Liver (tissue), 9 donors: ENCODE results near the gene EGFLAM. TPM values are rescaled to one million over a fixed set of nuclear protein-coding genes. Genes with fewer than 3 reads are reported as not detected.

Experiments used
- DNase-seq: peaks from one replicate; pipeline ENCODE4 v3.0.0-alpha.2; 2017; ENCODE audit warnings: low spot score
- H3K27ac ChIP-seq, 2 donors: one replicate each; pipeline ENCODE4 v1.7.0; 2013; ENCODE audit warnings: inconsistent platforms in 2 of 2, low read length in 2 of 2, control low read depth in 1 of 2, low read depth in 1 of 2, mild to moderate bottlenecking in 1 of 2
- H3K27me3 ChIP-seq, 4 donors: one replicate each; pipeline versions ENCODE4 v1.6.1 to v1.7.0; 2013; ENCODE audit warnings: low read length in 3 of 4, inconsistent platforms in 1 of 4, mild to moderate bottlenecking in 1 of 4, moderate library complexity in 1 of 4; ENCODE audit not compliant: control insufficient read depth in 4 of 4, insufficient read depth in 4 of 4
- H3K36me3 ChIP-seq, 4 donors: one replicate each; pipeline versions ENCODE4 v1.6.1 to v1.7.0; 2013; ENCODE audit warnings: low read length in 3 of 4, mild to moderate bottlenecking in 3 of 4, low read depth in 1 of 4, moderate library complexity in 1 of 4; ENCODE audit not compliant: control insufficient read depth in 4 of 4, insufficient read depth in 3 of 4
- H3K4me1 ChIP-seq, 4 donors: one replicate each; pipeline versions ENCODE4 v1.6.1 to v1.7.0; 2013; ENCODE audit warnings: low read length in 3 of 4, mild to moderate bottlenecking in 3 of 4, moderate library complexity in 1 of 4; ENCODE audit not compliant: control insufficient read depth in 4 of 4, insufficient read depth in 4 of 4
- H3K4me3 ChIP-seq, 3 donors: one replicate each; pipeline versions ENCODE4 v1.6.1 to v1.7.0; 2013; ENCODE audit warnings: low read length in 3 of 3, control low read depth in 1 of 3, low read depth in 1 of 3, mild to moderate bottlenecking in 1 of 3
- H3K9ac ChIP-seq, 2 donors: one replicate each; pipeline ENCODE4 v1.7.0; 2013; ENCODE audit warnings: low read length in 2 of 2, mild to moderate bottlenecking in 2 of 2, moderate library complexity in 2 of 2, control low read depth in 1 of 2, low read depth in 1 of 2
- H3K9me3 ChIP-seq, 4 donors: one replicate each; pipeline versions ENCODE4 v1.6.1 to v1.7.0; 2013; ENCODE audit warnings: low read length in 3 of 4; ENCODE audit not compliant: control insufficient read depth in 4 of 4
- EGR1 ChIP-seq, 2 donors: IDR thresholded peaks; 2 replicates each; pipeline ENCODE4 v1.6.1; 2016 to 2018; ENCODE audit warnings: antibody characterized with exemption in 2 of 2, low read depth in 2 of 2
- FOXA1 ChIP-seq: IDR thresholded peaks from 2 replicates; pipeline ENCODE4 v1.6.1; 2016; ENCODE audit warnings: antibody characterized with exemption
- FOXA2 ChIP-seq: IDR thresholded peaks from 2 replicates; pipeline ENCODE4 v1.6.1; 2016; ENCODE audit warnings: antibody characterized with exemption
- GABPA ChIP-seq, 2 donors: IDR thresholded peaks in 1 of 2; conservative IDR thresholded peaks in 1 of 2; 2 replicates each; pipeline ENCODE4 v1.6.1; 2016; ENCODE audit warnings: antibody characterized with exemption in 2 of 2, mild to moderate bottlenecking in 1 of 2, moderate library complexity in 1 of 2
- HNF4A ChIP-seq, 2 donors: conservative IDR thresholded peaks; 2 replicates each; pipeline ENCODE4 v1.6.1; 2016; ENCODE audit warnings: antibody characterized with exemption in 2 of 2, mild to moderate bottlenecking in 2 of 2
- HNF4G ChIP-seq: IDR thresholded peaks from 2 replicates; pipeline ENCODE4 v1.6.1; 2016; ENCODE audit warnings: antibody characterized with exemption
- NR2F2 ChIP-seq: IDR thresholded peaks from 2 replicates; pipeline ENCODE4 v1.6.1; 2016; ENCODE audit warnings: antibody characterized with exemption
- RAD21 ChIP-seq, 2 donors: IDR thresholded peaks; 2 replicates each; pipeline ENCODE4 v1.6.1; 2016; ENCODE audit warnings: antibody characterized with exemption in 2 of 2, mild to moderate bottlenecking in 2 of 2
- RXRA ChIP-seq, 2 donors: IDR thresholded peaks; 2 replicates each; pipeline ENCODE4 v1.6.1; 2017 to 2018; ENCODE audit warnings: antibody characterized with exemption in 2 of 2, mild to moderate bottlenecking in 1 of 2
- SP1 ChIP-seq: IDR thresholded peaks from 2 replicates; pipeline ENCODE4 v1.6.1; 2018; ENCODE audit warnings: antibody characterized with exemption, mild to moderate bottlenecking
- TAF1 ChIP-seq: conservative IDR thresholded peaks from 2 replicates; pipeline ENCODE4 v1.6.1; 2016; ENCODE audit warnings: antibody characterized with exemption, mild to moderate bottlenecking
- YY1 ChIP-seq: IDR thresholded peaks from 2 replicates; pipeline ENCODE4 v1.6.1; 2016; ENCODE audit warnings: antibody characterized with exemption, mild to moderate bottlenecking
- WGBS: extraction: QIAGEN DNeasy Blood & Tissue Kit; methylation state at CpG from one replicate; pipeline ENCODE4 v1.1.7; 2013; 5-methylcytosine and 5-hydroxymethylcytosine counted together
- polyA plus RNA-seq, 2 donors: library from polyadenylated mRNA; stranded (reverse) in 1 of 2; unstranded in 1 of 2; fragments of 200-250 nt in 1 of 2; fragments of >200 nt in 1 of 2; fragmentation: Nextera tagmentation in 1 of 2; extraction: Ambion mirVana in 1 of 2; gene quantifications; one replicate each; pipeline versions ENCODE4 v1.2.1 to v1.2.3, GENCODE V29; 2013 to 2015
- total RNA-seq, 2 donors: library from RNA; depleted of rRNA; stranded (reverse); fragments of >200 nt; gene quantifications; one replicate each; pipeline ENCODE4 v1.2.3, GENCODE V29; 2014
- TF ChIP-seq, protein P1 (sequence below): fragments of 150-350 bp; IDR thresholded peaks from 2 replicates; pipeline ENCODE4 v1.5.1; 2017; ENCODE audit warnings: improper control_type of control experiment, low read depth, low read length; ENCODE audit not compliant: missing input control
- TF ChIP-seq, protein P2 (sequence below): IDR thresholded peaks from 2 replicates; pipeline ENCODE4 v1.6.1; 2016; ENCODE audit warnings: antibody characterized with exemption
- TF ChIP-seq, protein P3 (sequence below): IDR thresholded peaks from 2 replicates; pipeline ENCODE4 v1.6.1; 2016; ENCODE audit warnings: antibody characterized with exemption, mild to moderate bottlenecking
- TF ChIP-seq, protein P4 (sequence below): IDR thresholded peaks from 2 replicates; pipeline ENCODE4 v1.6.1; 2016; ENCODE audit warnings: antibody characterized with exemption
- donor health status: healthy.
- donor health status: healthy.
- donor health status: healthy.
- donor health status: healthy.
- donor health status: healthy.

The EGFLAM gene
- total and polyA plus RNA-seq, 4 donors, result 1.1 to 4.9 (median 1.9) TPM

DNA sequence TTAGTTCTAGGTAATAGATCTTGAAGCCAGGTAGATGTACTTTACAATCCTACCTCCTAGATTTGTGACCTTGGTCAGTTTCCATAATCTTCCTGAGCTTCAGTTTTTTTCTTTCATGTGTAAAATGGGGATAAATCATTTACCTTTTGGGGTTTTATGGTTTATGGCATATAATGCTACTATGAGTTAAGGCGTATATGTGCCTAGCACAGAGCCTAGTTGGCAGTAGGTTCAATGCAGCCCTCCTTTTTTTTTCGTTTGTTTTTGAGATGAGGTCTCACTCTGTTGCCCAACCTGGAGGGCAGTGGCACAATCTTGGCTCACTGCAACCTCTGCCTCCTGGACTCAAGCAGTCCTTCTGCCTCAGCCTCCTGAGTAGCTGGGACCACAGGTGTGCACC, 28.8 kb downstream of the EGFLAM start:
- Histone ChIP-seq H3K4me1 (no peaks in the 10 kb centered on the region), H3K27me3 (no peaks in the 10 kb centered on the region), H3K9me3 (peaks cover 0 to 2% (median under 1%) of the 10 kb centered on the region in 4 donors), H3K4me3 (no peak overlapping the region), H3K36me3 (no peaks in the 10 kb centered on the region), H3K9ac (no peak overlapping the region), H3K27ac (no peak overlapping the region)
- TF ChIP-seq, protein P1, sequence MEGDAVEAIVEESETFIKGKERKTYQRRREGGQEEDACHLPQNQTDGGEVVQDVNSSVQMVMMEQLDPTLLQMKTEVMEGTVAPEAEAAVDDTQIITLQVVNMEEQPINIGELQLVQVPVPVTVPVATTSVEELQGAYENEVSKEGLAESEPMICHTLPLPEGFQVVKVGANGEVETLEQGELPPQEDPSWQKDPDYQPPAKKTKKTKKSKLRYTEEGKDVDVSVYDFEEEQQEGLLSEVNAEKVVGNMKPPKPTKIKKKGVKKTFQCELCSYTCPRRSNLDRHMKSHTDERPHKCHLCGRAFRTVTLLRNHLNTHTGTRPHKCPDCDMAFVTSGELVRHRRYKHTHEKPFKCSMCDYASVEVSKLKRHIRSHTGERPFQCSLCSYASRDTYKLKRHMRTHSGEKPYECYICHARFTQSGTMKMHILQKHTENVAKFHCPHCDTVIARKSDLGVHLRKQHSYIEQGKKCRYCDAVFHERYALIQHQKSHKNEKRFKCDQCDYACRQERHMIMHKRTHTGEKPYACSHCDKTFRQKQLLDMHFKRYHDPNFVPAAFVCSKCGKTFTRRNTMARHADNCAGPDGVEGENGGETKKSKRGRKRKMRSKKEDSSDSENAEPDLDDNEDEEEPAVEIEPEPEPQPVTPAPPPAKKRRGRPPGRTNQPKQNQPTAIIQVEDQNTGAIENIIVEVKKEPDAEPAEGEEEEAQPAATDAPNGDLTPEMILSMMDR, result no peak
- TF ChIP-seq RAD21 (IDR thresholded peaks at IDR 0.05), result no peak
- TF ChIP-seq TAF1, result no peak
- TF ChIP-seq FOXA1, result no peak
- TF ChIP-seq YY1, result no peak
- no peak for TF ChIP-seq NR2F2
- no peak for TF ChIP-seq HNF4A (conservative IDR thresholded peaks at IDR 0.05)
- no peak for TF ChIP-seq GABPA (IDR thresholded peaks at IDR 0.05 in 1 of 2, conservative IDR thresholded peaks at IDR 0.05 in 1 of 2)
- no peak for TF ChIP-seq EGR1 (IDR thresholded peaks at IDR 0.05; ENCODE audit: low read depth in 2 of 2)
- TF ChIP-seq, protein P2, sequence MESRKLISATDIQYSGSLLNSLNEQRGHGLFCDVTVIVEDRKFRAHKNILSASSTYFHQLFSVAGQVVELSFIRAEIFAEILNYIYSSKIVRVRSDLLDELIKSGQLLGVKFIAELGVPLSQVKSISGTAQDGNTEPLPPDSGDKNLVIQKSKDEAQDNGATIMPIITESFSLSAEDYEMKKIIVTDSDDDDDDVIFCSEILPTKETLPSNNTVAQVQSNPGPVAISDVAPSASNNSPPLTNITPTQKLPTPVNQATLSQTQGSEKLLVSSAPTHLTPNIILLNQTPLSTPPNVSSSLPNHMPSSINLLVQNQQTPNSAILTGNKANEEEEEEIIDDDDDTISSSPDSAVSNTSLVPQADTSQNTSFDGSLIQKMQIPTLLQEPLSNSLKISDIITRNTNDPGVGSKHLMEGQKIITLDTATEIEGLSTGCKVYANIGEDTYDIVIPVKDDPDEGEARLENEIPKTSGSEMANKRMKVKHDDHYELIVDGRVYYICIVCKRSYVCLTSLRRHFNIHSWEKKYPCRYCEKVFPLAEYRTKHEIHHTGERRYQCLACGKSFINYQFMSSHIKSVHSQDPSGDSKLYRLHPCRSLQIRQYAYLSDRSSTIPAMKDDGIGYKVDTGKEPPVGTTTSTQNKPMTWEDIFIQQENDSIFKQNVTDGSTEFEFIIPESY, result no peak
- no peak for TF ChIP-seq HNF4G
- no peak for DNase-seq
- WGBS, result 86% methylated on average over 2 of the region's 2 CpGs

DNA sequence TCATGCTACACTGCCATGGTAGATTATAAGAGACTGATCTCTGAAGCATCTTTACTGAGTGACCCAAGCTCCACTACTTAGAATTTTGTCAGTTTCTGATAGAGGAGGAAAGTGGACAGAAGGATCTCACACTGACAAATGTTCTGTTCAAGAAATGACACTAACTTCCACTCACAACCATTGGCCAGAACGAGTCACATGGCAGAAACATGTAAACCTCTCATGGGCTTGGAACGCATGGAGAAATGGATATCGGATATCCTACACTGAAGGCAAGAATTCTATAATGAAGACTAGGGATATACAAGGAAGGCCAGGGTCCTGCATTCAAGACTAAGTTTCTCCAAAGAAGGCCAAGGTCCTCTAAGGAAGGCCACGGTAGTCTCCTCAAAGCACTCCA, 31.1 kb downstream of the EGFLAM start:
- Histone ChIP-seq H3K4me1 (no peaks in the 10 kb centered on the region), H3K9me3 (no peaks in the 10 kb centered on the region), H3K4me3 (no peak overlapping the region), H3K27ac (no peak overlapping the region), H3K36me3 (no peaks in the 10 kb centered on the region), H3K27me3 (no peaks in the 10 kb centered on the region), H3K9ac (no peak overlapping the region)
- WGBS, result 93% methylated on average over 4 of the region's 4 CpGs
- DNase-seq, result no peak
- TF ChIP-seq NR2F2 (no peak), GABPA (IDR thresholded peaks at IDR 0.05 in 1 of 2, conservative IDR thresholded peaks at IDR 0.05 in 1 of 2) (no peak), YY1 (no peak), HNF4A (conservative IDR thresholded peaks at IDR 0.05) (no peak), TAF1 (no peak), FOXA1 (no peak), SP1 (no peak), RXRA (IDR thresholded peaks at IDR 0.05) (no peak), RAD21 (IDR thresholded peaks at IDR 0.05) (no peak), EGR1 (IDR thresholded peaks at IDR 0.05; ENCODE audit: low read depth in 2 of 2) (no peak), FOXA2 (no peak)
- TF ChIP-seq, protein P1, result no peak
- TF ChIP-seq, protein P3, sequence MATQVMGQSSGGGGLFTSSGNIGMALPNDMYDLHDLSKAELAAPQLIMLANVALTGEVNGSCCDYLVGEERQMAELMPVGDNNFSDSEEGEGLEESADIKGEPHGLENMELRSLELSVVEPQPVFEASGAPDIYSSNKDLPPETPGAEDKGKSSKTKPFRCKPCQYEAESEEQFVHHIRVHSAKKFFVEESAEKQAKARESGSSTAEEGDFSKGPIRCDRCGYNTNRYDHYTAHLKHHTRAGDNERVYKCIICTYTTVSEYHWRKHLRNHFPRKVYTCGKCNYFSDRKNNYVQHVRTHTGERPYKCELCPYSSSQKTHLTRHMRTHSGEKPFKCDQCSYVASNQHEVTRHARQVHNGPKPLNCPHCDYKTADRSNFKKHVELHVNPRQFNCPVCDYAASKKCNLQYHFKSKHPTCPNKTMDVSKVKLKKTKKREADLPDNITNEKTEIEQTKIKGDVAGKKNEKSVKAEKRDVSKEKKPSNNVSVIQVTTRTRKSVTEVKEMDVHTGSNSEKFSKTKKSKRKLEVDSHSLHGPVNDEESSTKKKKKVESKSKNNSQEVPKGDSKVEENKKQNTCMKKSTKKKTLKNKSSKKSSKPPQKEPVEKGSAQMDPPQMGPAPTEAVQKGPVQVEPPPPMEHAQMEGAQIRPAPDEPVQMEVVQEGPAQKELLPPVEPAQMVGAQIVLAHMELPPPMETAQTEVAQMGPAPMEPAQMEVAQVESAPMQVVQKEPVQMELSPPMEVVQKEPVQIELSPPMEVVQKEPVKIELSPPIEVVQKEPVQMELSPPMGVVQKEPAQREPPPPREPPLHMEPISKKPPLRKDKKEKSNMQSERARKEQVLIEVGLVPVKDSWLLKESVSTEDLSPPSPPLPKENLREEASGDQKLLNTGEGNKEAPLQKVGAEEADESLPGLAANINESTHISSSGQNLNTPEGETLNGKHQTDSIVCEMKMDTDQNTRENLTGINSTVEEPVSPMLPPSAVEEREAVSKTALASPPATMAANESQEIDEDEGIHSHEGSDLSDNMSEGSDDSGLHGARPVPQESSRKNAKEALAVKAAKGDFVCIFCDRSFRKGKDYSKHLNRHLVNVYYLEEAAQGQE, result no peak
- TF ChIP-seq, protein P4, sequence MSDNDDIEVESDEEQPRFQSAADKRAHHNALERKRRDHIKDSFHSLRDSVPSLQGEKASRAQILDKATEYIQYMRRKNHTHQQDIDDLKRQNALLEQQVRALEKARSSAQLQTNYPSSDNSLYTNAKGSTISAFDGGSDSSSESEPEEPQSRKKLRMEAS, result no peak
